ENCODE results near the gene PRKAR1B. TPM values are rescaled to one million over a fixed set of nuclear protein-coding genes. Genes with fewer than 3 reads are reported as not detected.

The PRKAR1B gene
- total and polyA plus RNA-seq, 2 donors: 13.7 to 15.4 TPM

GRCh38 chr7:536231-536630 lies 190.8 kb downstream of the PRKAR1B start:
- no peaks in the 10 kb centered on the region for H3K36me3 ChIP-seq (ENCODE audit: control insufficient read depth in 2 of 2, insufficient read depth in 2 of 2, low read length in 1 of 2)
- H3K4me3 ChIP-seq (ENCODE audit: low read length in 2 of 2): no peak overlapping the region
- no peak overlapping the region for H3K27ac ChIP-seq (ENCODE audit: low read depth in 1 of 2, low read length in 1 of 2)
- H3K4me1 ChIP-seq (ENCODE audit: control insufficient read depth in 2 of 2, insufficient read depth in 2 of 2, low read length in 2 of 2): peaks cover 0 to 6% of the 10 kb centered on the region in 2 donors
- 96% methylated on average over 12 of the region's 12 CpGs for WGBS
- H3K9me3 ChIP-seq (ENCODE audit: control insufficient read depth in 2 of 2, insufficient read depth in 1 of 2, low read length in 1 of 2): peaks cover 0 to 11% of the 10 kb centered on the region in 2 donors
- DNase-seq (ENCODE audit: low read depth in 6 of 9, low spot score in 9 of 9): no peak
- H3K27me3 ChIP-seq (ENCODE audit: control insufficient read depth in 2 of 2, insufficient read depth in 1 of 2, low read length in 1 of 2): peaks cover 0 to 4% of the 10 kb centered on the region in 2 donors

GRCh38 chr7:534959-535358 lies 192.1 kb downstream of the PRKAR1B start:
- WGBS: 98% methylated on average over 10 of the region's 10 CpGs
- peaks cover 0 to 3% of the 10 kb centered on the region in 2 donors for H3K9me3 ChIP-seq (ENCODE audit: control insufficient read depth in 2 of 2, insufficient read depth in 1 of 2, low read length in 1 of 2)
- H3K27me3 ChIP-seq (ENCODE audit: control insufficient read depth in 2 of 2, insufficient read depth in 1 of 2, low read length in 1 of 2): peaks cover 0 to 10% of the 10 kb centered on the region in 2 donors
- H3K4me1 ChIP-seq (ENCODE audit: control insufficient read depth in 2 of 2, insufficient read depth in 2 of 2, low read length in 2 of 2): peaks cover 0 to 6% of the 10 kb centered on the region in 2 donors
- H3K36me3 ChIP-seq (ENCODE audit: control insufficient read depth in 2 of 2, insufficient read depth in 2 of 2, low read length in 1 of 2): no peaks in the 10 kb centered on the region
- H3K27ac ChIP-seq (ENCODE audit: low read depth in 1 of 2, low read length in 1 of 2): no peak overlapping the region
- no peak for DNase-seq (ENCODE audit: low read depth in 6 of 9, low spot score in 9 of 9)
- H3K4me3 ChIP-seq (ENCODE audit: low read length in 2 of 2): no peak overlapping the region

- Histone ChIP-seq H3K27ac (ENCODE audit: low read depth in 1 of 2, low read length in 1 of 2) (no peak overlapping the region), H3K4me3 (ENCODE audit: low read length in 2 of 2) (no peak overlapping the region), H3K9me3 (ENCODE audit: control insufficient read depth in 2 of 2, insufficient read depth in 1 of 2, low read length in 1 of 2) (peaks cover 0 to 3% of the 10 kb centered on the region in 2 donors), H3K36me3 (ENCODE audit: control insufficient read depth in 2 of 2, insufficient read depth in 2 of 2, low read length in 1 of 2) (no peaks in the 10 kb centered on the region), H3K27me3 (ENCODE audit: control insufficient read depth in 2 of 2, insufficient read depth in 1 of 2, low read length in 1 of 2) (peaks cover 0 to 13% of the 10 kb centered on the region in 2 donors), H3K4me1 (ENCODE audit: control insufficient read depth in 2 of 2, insufficient read depth in 2 of 2, low read length in 2 of 2) (peaks cover 0 to 4% of the 10 kb centered on the region in 2 donors)
- DNase-seq (ENCODE audit: low read depth in 6 of 9, low spot score in 9 of 9): no peak
- 96% methylated on average over 8 of the region's 8 CpGs for WGBS
Measured at GRCh38 chr7:534075-534474, 193.0 kb downstream of the PRKAR1B start.

- peaks cover 0 to 1% of the 10 kb centered on the region in 2 donors for H3K4me1 ChIP-seq (ENCODE audit: control insufficient read depth in 2 of 2, insufficient read depth in 2 of 2, low read length in 2 of 2)
- no peak overlapping the region for H3K27ac ChIP-seq (ENCODE audit: low read depth in 1 of 2, low read length in 1 of 2)
- peaks cover 0 to 3% of the 10 kb centered on the region in 2 donors for H3K9me3 ChIP-seq (ENCODE audit: control insufficient read depth in 2 of 2, insufficient read depth in 1 of 2, low read length in 1 of 2)
- no peaks in the 10 kb centered on the region for H3K36me3 ChIP-seq (ENCODE audit: control insufficient read depth in 2 of 2, insufficient read depth in 2 of 2, low read length in 1 of 2)
- no peak for DNase-seq (ENCODE audit: low read depth in 6 of 9, low spot score in 9 of 9)
- no peak overlapping the region for H3K4me3 ChIP-seq (ENCODE audit: low read length in 2 of 2)
- WGBS: 89% methylated on average over 17 of the region's 17 CpGs
- peaks cover 0 to 13% of the 10 kb centered on the region in 2 donors for H3K27me3 ChIP-seq (ENCODE audit: control insufficient read depth in 2 of 2, insufficient read depth in 1 of 2, low read length in 1 of 2)
Measured at GRCh38 chr7:533266-533665, 193.8 kb downstream of the PRKAR1B start.

GRCh38 chr7:532379-533143 lies 194.5 kb downstream of the PRKAR1B start:
- Histone ChIP-seq H3K27me3 (ENCODE audit: control insufficient read depth in 2 of 2, insufficient read depth in 1 of 2, low read length in 1 of 2) (peaks cover 0 to 15% of the 10 kb centered on the region in 2 donors), H3K36me3 (ENCODE audit: control insufficient read depth in 2 of 2, insufficient read depth in 2 of 2, low read length in 1 of 2) (no peaks in the 10 kb centered on the region), H3K4me3 (ENCODE audit: low read length in 2 of 2) (no peak overlapping the region), H3K27ac (ENCODE audit: low read depth in 1 of 2, low read length in 1 of 2) (no peak overlapping the region), H3K9me3 (ENCODE audit: control insufficient read depth in 2 of 2, insufficient read depth in 1 of 2, low read length in 1 of 2) (peaks cover 0 to 3% of the 10 kb centered on the region in 2 donors), H3K4me1 (ENCODE audit: control insufficient read depth in 2 of 2, insufficient read depth in 2 of 2, low read length in 2 of 2) (no peaks in the 10 kb centered on the region)
- no peak for DNase-seq (ENCODE audit: low read depth in 6 of 9, low spot score in 9 of 9)
- 94% methylated on average over 15 of the region's 15 CpGs for WGBS

GRCh38 chr7:531777-532176 lies 195.3 kb downstream of the PRKAR1B start:
- Histone ChIP-seq H3K4me1 (ENCODE audit: control insufficient read depth in 2 of 2, insufficient read depth in 2 of 2, low read length in 2 of 2) (no peaks in the 10 kb centered on the region), H3K36me3 (ENCODE audit: control insufficient read depth in 2 of 2, insufficient read depth in 2 of 2, low read length in 1 of 2) (no peaks in the 10 kb centered on the region), H3K9me3 (ENCODE audit: control insufficient read depth in 2 of 2, insufficient read depth in 1 of 2, low read length in 1 of 2) (peaks cover 0 to 3% of the 10 kb centered on the region in 2 donors), H3K4me3 (ENCODE audit: low read length in 2 of 2) (no peak overlapping the region), H3K27ac (ENCODE audit: low read depth in 1 of 2, low read length in 1 of 2) (no peak overlapping the region), H3K27me3 (ENCODE audit: control insufficient read depth in 2 of 2, insufficient read depth in 1 of 2, low read length in 1 of 2) (peaks cover 0 to 17% of the 10 kb centered on the region in 2 donors)
- WGBS: 72% methylated on average over 10 of the region's 10 CpGs
- no peak for DNase-seq (ENCODE audit: low read depth in 6 of 9, low spot score in 9 of 9)

GRCh38 chr7:528451-528850 lies 198.6 kb downstream of the PRKAR1B start:
- DNase-seq (ENCODE audit: low read depth in 6 of 9, low spot score in 9 of 9): no peak
- no peak overlapping the region for H3K4me3 ChIP-seq (ENCODE audit: low read length in 2 of 2)
- no peaks in the 10 kb centered on the region for H3K36me3 ChIP-seq (ENCODE audit: control insufficient read depth in 2 of 2, insufficient read depth in 2 of 2, low read length in 1 of 2)
- WGBS: 98% methylated on average over 2 of the region's 2 CpGs
- H3K27me3 ChIP-seq (ENCODE audit: control insufficient read depth in 2 of 2, insufficient read depth in 1 of 2, low read length in 1 of 2): peaks cover 15 to 48% of the 10 kb centered on the region in 2 donors
- H3K9me3 ChIP-seq (ENCODE audit: control insufficient read depth in 2 of 2, insufficient read depth in 1 of 2, low read length in 1 of 2): peaks cover 0 to 4% of the 10 kb centered on the region in 2 donors
- no peaks in the 10 kb centered on the region for H3K4me1 ChIP-seq (ENCODE audit: control insufficient read depth in 2 of 2, insufficient read depth in 2 of 2, low read length in 2 of 2)
- no peak overlapping the region for H3K27ac ChIP-seq (ENCODE audit: low read depth in 1 of 2, low read length in 1 of 2)

- no peak for DNase-seq (ENCODE audit: low read depth in 6 of 9, low spot score in 9 of 9)
- peaks cover 23 to 55% of the 10 kb centered on the region in 2 donors for H3K27me3 ChIP-seq (ENCODE audit: control insufficient read depth in 2 of 2, insufficient read depth in 1 of 2, low read length in 1 of 2)
- peaks cover under 1% of the 10 kb centered on the region in 2 donors for H3K4me1 ChIP-seq (ENCODE audit: control insufficient read depth in 2 of 2, insufficient read depth in 2 of 2, low read length in 2 of 2)
- no peak overlapping the region for H3K4me3 ChIP-seq (ENCODE audit: low read length in 2 of 2)
- H3K27ac ChIP-seq (ENCODE audit: low read depth in 1 of 2, low read length in 1 of 2): no peak overlapping the region
- no peaks in the 10 kb centered on the region for H3K36me3 ChIP-seq (ENCODE audit: control insufficient read depth in 2 of 2, insufficient read depth in 2 of 2, low read length in 1 of 2)
- peaks cover 0 to 9% of the 10 kb centered on the region in 2 donors for H3K9me3 ChIP-seq (ENCODE audit: control insufficient read depth in 2 of 2, insufficient read depth in 1 of 2, low read length in 1 of 2)
- WGBS: 95% methylated on average over 4 of the region's 4 CpGs
Measured at GRCh38 chr7:527723-528122, 199.4 kb downstream of the PRKAR1B start.

- Histone ChIP-seq H3K36me3 (ENCODE audit: control insufficient read depth in 2 of 2, insufficient read depth in 2 of 2, low read length in 1 of 2) (no peaks in the 10 kb centered on the region), H3K27ac (ENCODE audit: low read depth in 1 of 2, low read length in 1 of 2) (no peak overlapping the region), H3K27me3 (ENCODE audit: control insufficient read depth in 2 of 2, insufficient read depth in 1 of 2, low read length in 1 of 2) (peaks cover 34 to 64% of the 10 kb centered on the region in 2 donors), H3K4me3 (ENCODE audit: low read length in 2 of 2) (no peak overlapping the region), H3K9me3 (ENCODE audit: control insufficient read depth in 2 of 2, insufficient read depth in 1 of 2, low read length in 1 of 2) (peaks cover 0 to 10% of the 10 kb centered on the region in 2 donors), H3K4me1 (ENCODE audit: control insufficient read depth in 2 of 2, insufficient read depth in 2 of 2, low read length in 2 of 2) (peaks cover 6 to 8% of the 10 kb centered on the region in 2 donors)
- WGBS: 95% methylated on average over 22 of the region's 22 CpGs
- DNase-seq (ENCODE audit: low read depth in 6 of 9, low spot score in 9 of 9): no peak
Measured at GRCh38 chr7:526460-527034, 200.5 kb downstream of the PRKAR1B start.
